Measurements from ENCODE around the gene RAD23B.

GRCh38 chr9:107338911-107339659 lies 56.0 kb downstream of the RAD23B start:
- TF ChIP-seq, protein P1, sequence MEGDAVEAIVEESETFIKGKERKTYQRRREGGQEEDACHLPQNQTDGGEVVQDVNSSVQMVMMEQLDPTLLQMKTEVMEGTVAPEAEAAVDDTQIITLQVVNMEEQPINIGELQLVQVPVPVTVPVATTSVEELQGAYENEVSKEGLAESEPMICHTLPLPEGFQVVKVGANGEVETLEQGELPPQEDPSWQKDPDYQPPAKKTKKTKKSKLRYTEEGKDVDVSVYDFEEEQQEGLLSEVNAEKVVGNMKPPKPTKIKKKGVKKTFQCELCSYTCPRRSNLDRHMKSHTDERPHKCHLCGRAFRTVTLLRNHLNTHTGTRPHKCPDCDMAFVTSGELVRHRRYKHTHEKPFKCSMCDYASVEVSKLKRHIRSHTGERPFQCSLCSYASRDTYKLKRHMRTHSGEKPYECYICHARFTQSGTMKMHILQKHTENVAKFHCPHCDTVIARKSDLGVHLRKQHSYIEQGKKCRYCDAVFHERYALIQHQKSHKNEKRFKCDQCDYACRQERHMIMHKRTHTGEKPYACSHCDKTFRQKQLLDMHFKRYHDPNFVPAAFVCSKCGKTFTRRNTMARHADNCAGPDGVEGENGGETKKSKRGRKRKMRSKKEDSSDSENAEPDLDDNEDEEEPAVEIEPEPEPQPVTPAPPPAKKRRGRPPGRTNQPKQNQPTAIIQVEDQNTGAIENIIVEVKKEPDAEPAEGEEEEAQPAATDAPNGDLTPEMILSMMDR (IDR thresholded peaks at IDR 0.05): no peak
- TF ChIP-seq POLR2A (IDR thresholded peaks at IDR 0.05): no peak

Data from right lobe of liver (tissue), 4 donors.